Measurements from ENCODE around the gene CEACAM16.

Gene CEACAM16

GRCh38 chr19:44723952-44724319 is 25.0 kb downstream of the CEACAM16 start:
- peak in 1 of 2 donors; percentile 59 for DNase-seq (ENCODE audit: extremely low read depth in 1 of 2, low read depth in 1 of 2)

- DNase-seq (ENCODE audit: extremely low read depth in 1 of 2, low read depth in 1 of 2): no peak
These were observed 26.3 kb downstream of the CEACAM16 start for GRCh38 chr19:44725251-44725650.

GRCh38 chr19:44725684-44726083 is 26.7 kb downstream of the CEACAM16 start:
- no peak for DNase-seq (ENCODE audit: extremely low read depth in 1 of 2, low read depth in 1 of 2)

- DNase-seq (ENCODE audit: extremely low read depth in 1 of 2, low read depth in 1 of 2): no peak
These were observed 27.5 kb downstream of the CEACAM16 start for GRCh38 chr19:44726465-44726864.

GRCh38 chr19:44728178-44728577 is 29.2 kb downstream of the CEACAM16 start:
- DNase-seq (ENCODE audit: extremely low read depth in 1 of 2, low read depth in 1 of 2): no peak

- no peak for DNase-seq (ENCODE audit: extremely low read depth in 1 of 2, low read depth in 1 of 2)
These were observed 30.6 kb downstream of the CEACAM16 start for GRCh38 chr19:44729516-44730033.

- DNase-seq (ENCODE audit: extremely low read depth in 1 of 2, low read depth in 1 of 2): no peak
These were observed 32.1 kb downstream of the CEACAM16 start for GRCh38 chr19:44731081-44731480.

- no peak for DNase-seq (ENCODE audit: extremely low read depth in 1 of 2, low read depth in 1 of 2)
These were observed 32.7 kb downstream of the CEACAM16 start for GRCh38 chr19:44731622-44732021.

- DNase-seq (ENCODE audit: extremely low read depth in 1 of 2, low read depth in 1 of 2): no peak
These were observed 33.5 kb downstream of the CEACAM16 start for GRCh38 chr19:44732235-44733014.

- DNase-seq (ENCODE audit: extremely low read depth in 1 of 2, low read depth in 1 of 2): no peak
These were observed 35.4 kb downstream of the CEACAM16 start for GRCh38 chr19:44734357-44734756.

GRCh38 chr19:44735011-44735410 is 36.1 kb downstream of the CEACAM16 start:
- DNase-seq (ENCODE audit: extremely low read depth in 1 of 2, low read depth in 1 of 2): no peak

GRCh38 chr19:44737238-44738071 is 38.5 kb downstream of the CEACAM16 start:
- DNase-seq (ENCODE audit: extremely low read depth in 1 of 2, low read depth in 1 of 2): no peak

GRCh38 chr19:44738136-44738535 is 39.2 kb downstream of the CEACAM16 start:
- no peak for DNase-seq (ENCODE audit: extremely low read depth in 1 of 2, low read depth in 1 of 2)

- DNase-seq (ENCODE audit: extremely low read depth in 1 of 2, low read depth in 1 of 2): no peak
These were observed 39.9 kb downstream of the CEACAM16 start for GRCh38 chr19:44738603-44739558.

GRCh38 chr19:44740351-44740824 is 41.4 kb downstream of the CEACAM16 start:
- no peak for DNase-seq (ENCODE audit: extremely low read depth in 1 of 2, low read depth in 1 of 2)

- no peak for DNase-seq (ENCODE audit: extremely low read depth in 1 of 2, low read depth in 1 of 2)
These were observed 42.3 kb downstream of the CEACAM16 start for GRCh38 chr19:44741258-44741731.

GRCh38 chr19:44741841-44742329 is 42.9 kb downstream of the CEACAM16 start:
- no peak for DNase-seq (ENCODE audit: extremely low read depth in 1 of 2, low read depth in 1 of 2)

- no peak for DNase-seq (ENCODE audit: extremely low read depth in 1 of 2, low read depth in 1 of 2)
These were observed 43.5 kb downstream of the CEACAM16 start for GRCh38 chr19:44742330-44743061.

- no peak for DNase-seq (ENCODE audit: extremely low read depth in 1 of 2, low read depth in 1 of 2)
These were observed 46.0 kb downstream of the CEACAM16 start for GRCh38 chr19:44744871-44745332.

Measured in stimulated activated CD8-positive, alpha-beta memory T cell treated with anti-CD3 and anti-CD28 coated beads, Interleukin-7, amount 100 ng/mL, for 48 hours (primary cell).